GM12878 (cell line): ENCODE results near the gene BAIAP2L1. TPM values are rescaled to one million over a fixed set of nuclear protein-coding genes. Genes with fewer than 3 reads are reported as not detected.
"Not testable (repeated sequence)": the region's sequence is repeated elsewhere in the genome, so short reads cannot be mapped to it uniquely, and the experiment has no call there.

Source experiments
- ATAC-seq: fragments of 200-7000 bp; cut with Tn5 transposase; 3 replicates; pipeline ENCODE4 v1.9.1; 2020; ENCODE audit warnings: mild to moderate bottlenecking, moderate library complexity
- BruUV-seq: library from RNA; stranded (reverse); fragments of 400-500 nt; replicated peaks from 2 replicates; lab custom pipeline; 2021; lab: Mats Ljungman, UMichigan
- CTCF ChIA-PET: fragments of 300-600 bp; sonication (Branson Sonifier 250); formaldehyde crosslinking; extraction: SDS; loops from one replicate; lab custom pipeline; 2021; ENCODE audit warnings: inconsistent platforms; lab: Yijun Ruan, JAX
- POLR2A ChIA-PET: fragments of 350-600 bp; formaldehyde crosslinking; extraction: SDS; loops from one replicate; lab custom pipeline; 2021; ENCODE audit warnings: inconsistent platforms; lab: Charles Lee
- RAD21 ChIA-PET: fragments of 300-600 bp; sonication (Branson Sonifier 250); formaldehyde crosslinking; loops from one replicate; lab custom pipeline; 2023; ENCODE audit warnings: antibody characterized with exemption; ENCODE audit not compliant: unreplicated experiment; lab: Charles Lee
- SMC1A ChIA-PET: fragments of 300-600 bp; sonication (Branson Sonifier 250); formaldehyde crosslinking; loops from one replicate; lab custom pipeline; 2023; ENCODE audit not compliant: unreplicated experiment, uncharacterized antibody; lab: Charles Lee
- DNase-seq: peaks from one replicate; pipeline ENCODE4 v3.0.0-alpha.2; 2011; ENCODE audit warnings: low read depth, low spot score
- FAIRE-seq: peaks from 3 replicates; lab custom pipeline; 2011; peaks lifted over from hg19 to GRCh38; lab: Jason Lieb, UNC
- H2AFZ ChIP-seq: 2 replicates; pipeline ENCODE4 v1.6.0; 2011; ENCODE audit warnings: low read depth, low read length, control low read depth; ENCODE audit not compliant: control insufficient read depth
- H3K27ac ChIP-seq: 2 replicates; pipeline ENCODE4 v1.5.1; 2011; ENCODE audit warnings: control low read depth; ENCODE audit not compliant: control insufficient read depth, insufficient read depth
- H3K27me3 ChIP-seq, 2 experiments: replicated peaks in 1 of 2; 2 replicates each; pipeline versions ENCODE4 v1.6.0 to v1.6.1; 2011; ENCODE audit warnings: low read length in 1 of 2; ENCODE audit not compliant: control insufficient read depth in 2 of 2, insufficient read depth in 2 of 2
- H3K36me3 ChIP-seq, 2 experiments: 2 replicates each; pipeline ENCODE4 v1.5.1; 2011; ENCODE audit warnings: low read length in 1 of 2; ENCODE audit not compliant: control insufficient read depth in 2 of 2, insufficient read depth in 2 of 2
- H3K4me1 ChIP-seq: 2 replicates; pipeline ENCODE4 v1.6.1; 2011; ENCODE audit warnings: mild to moderate bottlenecking, low read length, moderate library complexity, mixed read lengths; ENCODE audit not compliant: control insufficient read depth, insufficient read depth
- H3K4me2 ChIP-seq: 2 replicates; pipeline ENCODE4 v1.6.0; 2011; ENCODE audit warnings: control low read depth; ENCODE audit not compliant: control insufficient read depth, insufficient read depth
- H3K4me3 ChIP-seq: fragments of 200-600 bp; sonication (generic); 2 replicates; pipeline ENCODE4 v1.5.1; 2016
- H3K79me2 ChIP-seq: 2 replicates; pipeline ENCODE4 v1.6.0; 2011; ENCODE audit warnings: low read length; ENCODE audit not compliant: control insufficient read depth, insufficient read depth
- H3K9ac ChIP-seq: 2 replicates; pipeline ENCODE4 v1.8.0; 2011; ENCODE audit warnings: low read length, control low read depth, mixed read lengths; ENCODE audit not compliant: control insufficient read depth, insufficient read depth
- H3K9me3 ChIP-seq: replicated peaks from 3 replicates; pipeline ENCODE4 v1.5.1; 2011; ENCODE audit warnings: mild to moderate bottlenecking, low read length; ENCODE audit not compliant: control insufficient read depth, insufficient read depth
- H4K20me1 ChIP-seq: 2 replicates; pipeline ENCODE4 v1.6.0; 2011; ENCODE audit not compliant: control insufficient read depth, insufficient read depth
- E2F8 ChIP-seq: fragments of 450-650 bp; IDR thresholded peaks from 2 replicates; pipeline ENCODE4 v1.6.1; 2018; ENCODE audit warnings: mild to moderate bottlenecking, low read depth, moderate library complexity; ENCODE audit not compliant: partially characterized antibody
- MTA2 ChIP-seq: fragments of 450-650 bp; IDR thresholded peaks from 2 replicates; pipeline ENCODE4 v1.6.1; 2016; ENCODE audit warnings: low read depth, mild to moderate bottlenecking, moderate library complexity
- ZBTB4 ChIP-seq: fragments of 450-650 bp; formaldehyde crosslinking; IDR thresholded peaks from 2 replicates; pipeline ENCODE4 v1.4.0; 2022; ENCODE audit warnings: mild to moderate bottlenecking, moderate library complexity
- WGBS: methylation state at CpG from one replicate; pipeline ENCODE4 v1.1.6; 2016; ENCODE audit warnings: low lambda C conversion rate; ENCODE audit not compliant: insufficient replicate concordance, insufficient coverage; ENCODE audit errors: missing lambda C conversion rate; 5-methylcytosine and 5-hydroxymethylcytosine counted together
- in situ Hi-C: fragments of 300-500 bp; cut with MboI; formaldehyde crosslinking; loops from 9 replicates; pipeline ENCODE4 v1.14.3; 2018; ENCODE audit warnings: mixed read lengths
- intact Hi-C: fragments of 100-400 bp; cut with micrococcal nuclease; formaldehyde crosslinking; loops from one replicate; pipeline ENCODE4 v1.14.2; 2022; ENCODE audit not compliant: unreplicated experiment
- polyA plus RNA-seq, 11 experiments: library from polyadenylated mRNA; depleted of rRNA in 4 of 11; unstranded in 6 of 11; stranded (reverse) in 5 of 11; fragments of >200 nt; fragmentation: Nextera tagmentation in 4 of 11; fragmentation: Illumina TruSeq in 1 of 11; extraction: Ambion mirVana in 4 of 11; extraction: Trizol in 1 of 11; gene quantifications; 1 replicate in 1 of 11; 2 replicates in 10 of 11; pipeline versions ENCODE4 v1.2.1 to v1.2.3, GENCODE V29; 2011 to 2016; ENCODE audit warnings: inconsistent platforms in 2 of 11, missing spikeins in 2 of 11, low read depth in 1 of 11
- total RNA-seq, 4 experiments: library from RNA; depleted of rRNA in 3 of 4; stranded (reverse); fragments of >200 nt in 3 of 4; fragmentation: Illumina TruSeq in 1 of 4; extraction: Trizol in 1 of 4; gene quantifications; 2 replicates each; pipeline versions ENCODE4 v1.2.1 to v1.2.3, GENCODE V29; 2013 to 2021
- TF ChIP-seq, protein P1 (sequence below): IDR thresholded peaks from 2 replicates; pipeline ENCODE4 v1.6.1; 2012; ENCODE audit warnings: low read depth, low read length, improper control_type of control experiment
- TF ChIP-seq, protein P2 (sequence below): fragments of 450-650 bp; IDR thresholded peaks from 2 replicates; pipeline ENCODE4 v1.6.1; 2017; ENCODE audit warnings: mild to moderate bottlenecking

The BAIAP2L1 gene
- total and polyA plus RNA-seq, 10 of the 15 experiments (the other 5 are each of a cell fraction or from before 2014, with no cell fraction given), result 8.9 to 60.2 (median 35.7) TPM

DNA sequence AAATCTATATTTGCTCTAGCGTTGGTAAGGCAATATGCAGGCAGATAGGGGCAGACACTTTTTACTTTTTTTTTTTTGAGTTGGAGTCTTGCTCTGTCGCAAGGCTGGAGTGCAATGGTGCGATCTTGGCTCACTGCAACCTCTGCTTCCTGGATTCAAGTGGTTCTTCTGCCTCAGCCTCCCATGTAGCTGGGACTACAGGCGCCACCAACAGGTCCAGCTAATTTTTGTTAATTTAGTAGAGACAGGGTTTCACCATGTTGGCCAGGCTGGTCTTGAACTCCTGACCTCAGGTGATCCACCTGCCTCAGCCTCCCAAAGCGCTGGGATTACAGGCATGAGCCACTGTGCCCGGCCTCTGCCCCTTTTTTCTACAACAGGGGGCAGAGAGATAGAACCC, 12.8 kb upstream of the BAIAP2L1 start:
- H3K4me1 ChIP-seq, H4K20me1 ChIP-seq, RAD21 ChIA-PET, ATAC-seq, H3K27ac ChIP-seq, H3K4me2 ChIP-seq, H3K4me3 ChIP-seq, in situ Hi-C loops, POLR2A ChIA-PET, H2AFZ ChIP-seq, H3K27me3 ChIP-seq, intact Hi-C loops, DNase-seq, FAIRE-seq, H3K9me3 ChIP-seq, SMC1A ChIA-PET, H3K36me3 ChIP-seq, H3K79me2 ChIP-seq, BruUV-seq, H3K9ac ChIP-seq: not testable (repeated sequence)
- WGBS, result 80% methylated on average over 6 of the region's 6 CpGs
- CTCF ChIA-PET, result interaction anchor here (0.6 to 1.0 kb wide), 3 partner anchors 11 to 326 kb away, joined by 3 to 4 read pairs (median 3); no protein-coding TSS in a partner anchor

DNA sequence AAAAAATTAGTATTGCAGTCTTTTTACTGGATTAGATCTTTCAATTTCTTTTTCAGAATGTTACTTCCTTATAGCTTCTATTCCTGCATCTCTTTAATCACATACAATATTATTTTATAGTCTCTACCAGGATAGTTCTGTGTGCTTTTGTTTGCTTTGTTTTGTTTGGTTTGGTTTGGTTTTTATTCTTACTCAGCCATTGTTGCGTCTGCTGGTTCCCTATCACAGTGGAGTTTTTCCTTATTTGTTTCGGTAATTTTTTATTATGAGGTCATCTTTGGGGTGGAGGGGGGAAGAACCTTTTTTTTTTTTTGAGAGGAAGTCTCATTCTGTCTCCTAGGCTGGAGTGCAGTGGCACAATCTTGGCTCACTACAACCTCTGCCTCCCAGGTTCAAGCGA, 9.0 kb upstream of the BAIAP2L1 start:
- no peaks in the 10 kb centered on the region for H4K20me1 ChIP-seq
- DNase-seq, result no peak
- H3K27ac ChIP-seq, result no peak overlapping the region
- in situ Hi-C loops (loop anchor here (5.0 to 10.0 kb wide), 2 partner anchors 113 to 385 kb away; no protein-coding TSS in a partner anchor), intact Hi-C loops (loop anchor here (10.0 kb wide), 1 partner anchor 385 kb away; no protein-coding TSS in a partner anchor)
- no peak for ATAC-seq
- H3K9me3 ChIP-seq, result no peaks in the 10 kb centered on the region
- no peak overlapping the region for H3K4me2 ChIP-seq
- H3K4me1 ChIP-seq, result no peaks in the 10 kb centered on the region
- no peak overlapping the region for H2AFZ ChIP-seq
- 56% methylated on average over 3 of the region's 3 CpGs for WGBS
- H3K36me3 ChIP-seq, result no peaks in the 10 kb centered on the region
- ChIA-PET SMC1A (interaction anchor here (1.3 kb wide), 1 partner anchor 427 kb away, joined by 3 read pairs; no protein-coding TSS in a partner anchor), POLR2A (interaction anchor here (1.1 kb wide), 1 partner anchor 9 kb away, joined by 5 read pairs; the partner anchor contains the start of gene BAIAP2L1), CTCF (interaction anchor here (2.3 kb wide), 1 partner anchor 11 kb away, joined by 12 read pairs; no protein-coding TSS in a partner anchor), RAD21 (no interaction called here)
- H3K27me3 ChIP-seq, result peaks cover 0 to 3% of the 10 kb centered on the region in 2 experiments; a peak in 2 of 4 replicates
- BruUV-seq, result no TSS peak
- no peak overlapping the region for H3K4me3 ChIP-seq
- H3K79me2 ChIP-seq, result no peaks in the 10 kb centered on the region
- no peak overlapping the region for H3K9ac ChIP-seq
- FAIRE-seq, result no peak
- no peak for TF ChIP-seq ZBTB4 (CRISPR knock-in tag)
- TF ChIP-seq E2F8, result no peak
- TF ChIP-seq, protein P1, sequence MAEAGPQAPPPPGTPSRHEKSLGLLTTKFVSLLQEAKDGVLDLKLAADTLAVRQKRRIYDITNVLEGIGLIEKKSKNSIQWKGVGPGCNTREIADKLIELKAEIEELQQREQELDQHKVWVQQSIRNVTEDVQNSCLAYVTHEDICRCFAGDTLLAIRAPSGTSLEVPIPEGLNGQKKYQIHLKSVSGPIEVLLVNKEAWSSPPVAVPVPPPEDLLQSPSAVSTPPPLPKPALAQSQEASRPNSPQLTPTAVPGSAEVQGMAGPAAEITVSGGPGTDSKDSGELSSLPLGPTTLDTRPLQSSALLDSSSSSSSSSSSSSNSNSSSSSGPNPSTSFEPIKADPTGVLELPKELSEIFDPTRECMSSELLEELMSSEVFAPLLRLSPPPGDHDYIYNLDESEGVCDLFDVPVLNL, result no peak
- TF ChIP-seq MTA2, result no peak
- TF ChIP-seq, protein P2, sequence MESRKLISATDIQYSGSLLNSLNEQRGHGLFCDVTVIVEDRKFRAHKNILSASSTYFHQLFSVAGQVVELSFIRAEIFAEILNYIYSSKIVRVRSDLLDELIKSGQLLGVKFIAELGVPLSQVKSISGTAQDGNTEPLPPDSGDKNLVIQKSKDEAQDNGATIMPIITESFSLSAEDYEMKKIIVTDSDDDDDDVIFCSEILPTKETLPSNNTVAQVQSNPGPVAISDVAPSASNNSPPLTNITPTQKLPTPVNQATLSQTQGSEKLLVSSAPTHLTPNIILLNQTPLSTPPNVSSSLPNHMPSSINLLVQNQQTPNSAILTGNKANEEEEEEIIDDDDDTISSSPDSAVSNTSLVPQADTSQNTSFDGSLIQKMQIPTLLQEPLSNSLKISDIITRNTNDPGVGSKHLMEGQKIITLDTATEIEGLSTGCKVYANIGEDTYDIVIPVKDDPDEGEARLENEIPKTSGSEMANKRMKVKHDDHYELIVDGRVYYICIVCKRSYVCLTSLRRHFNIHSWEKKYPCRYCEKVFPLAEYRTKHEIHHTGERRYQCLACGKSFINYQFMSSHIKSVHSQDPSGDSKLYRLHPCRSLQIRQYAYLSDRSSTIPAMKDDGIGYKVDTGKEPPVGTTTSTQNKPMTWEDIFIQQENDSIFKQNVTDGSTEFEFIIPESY, result no peak
